WTC11 (cell line): Measurements from ENCODE around the gene ITSN1. TPM values are rescaled to one million over a fixed set of nuclear protein-coding genes. Genes with fewer than 3 reads are reported as not detected.
A peak's percentile ranks its signal among the peaks of the same experiment; 100 is the strongest.

Experiments
- ATAC-seq: fragments of 200-7000 bp; cut with Tn5 transposase; 2 replicates; pipeline ENCODE4 v1.10.0; 2021; ENCODE audit warnings: mild to moderate bottlenecking, moderate library complexity
- CTCF ChIA-PET: fragments of 300-600 bp; sonication (Branson Sonifier 250); formaldehyde crosslinking; loops from one replicate; lab custom pipeline; 2021; ENCODE audit warnings: antibody characterized with exemption; lab: Charles Lee
- POLR2A ChIA-PET: fragments of 350-600 bp; sonication (Branson Sonifier 250); formaldehyde crosslinking; loops from one replicate; lab custom pipeline; 2021; ENCODE audit warnings: antibody characterized with exemption; lab: Charles Lee
- DNase-seq: peaks from one replicate; pipeline ENCODE4 v3.0.0; 2021; ENCODE audit warnings: low spot score
- H3K27ac Mint-ChIP-seq: 2 replicates; pipeline ENCODE4 v1.8.0; 2021; ENCODE audit warnings: mixed read lengths
- H3K27me3 Mint-ChIP-seq: 2 replicates; pipeline ENCODE4 v1.8.0; 2021; ENCODE audit warnings: low read depth, mild to moderate bottlenecking, moderate library complexity, mixed read lengths
- H3K36me3 Mint-ChIP-seq: 2 replicates; pipeline ENCODE4 v1.8.0; 2021; ENCODE audit warnings: mixed read lengths
- H3K4me1 Mint-ChIP-seq: 2 replicates; pipeline ENCODE4 v1.8.0; 2022; ENCODE audit warnings: mixed read lengths
- H3K4me3 Mint-ChIP-seq: 2 replicates; pipeline ENCODE4 v1.8.0; 2021; ENCODE audit warnings: mild to moderate bottlenecking, moderate library complexity, mixed read lengths
- H3K9me3 Mint-ChIP-seq: 2 replicates; pipeline ENCODE4 v1.8.0; 2021; ENCODE audit warnings: mixed read lengths
- ARID4B ChIP-seq: sonication (generic); formaldehyde crosslinking; IDR thresholded peaks from 2 replicates; pipeline ENCODE4 v1.8.0; 2023; ENCODE audit warnings: missing genetic modification reagents, mild to moderate bottlenecking, borderline replicate concordance
- GABPB1 ChIP-seq: sonication (generic); formaldehyde crosslinking; IDR thresholded peaks from 2 replicates; pipeline ENCODE4 v1.8.1; 2023; ENCODE audit warnings: mild to moderate bottlenecking, missing genetic modification reagents
- NR1H2 ChIP-seq: sonication (generic); formaldehyde crosslinking; IDR thresholded peaks from 2 replicates; pipeline ENCODE4 v1.9.0; 2021; ENCODE audit warnings: mild to moderate bottlenecking, moderate library complexity, missing genetic modification reagents
- NR2C2 ChIP-seq: sonication (generic); formaldehyde crosslinking; IDR thresholded peaks from 2 replicates; pipeline ENCODE4 v1.8.0; 2022; ENCODE audit warnings: mild to moderate bottlenecking, missing genetic modification reagents
- PREB ChIP-seq: sonication (generic); formaldehyde crosslinking; IDR thresholded peaks from 2 replicates; pipeline ENCODE4 v1.8.1; 2022; ENCODE audit warnings: mild to moderate bottlenecking, missing genetic modification reagents, moderate library complexity, borderline replicate concordance
- RORB ChIP-seq: fragments of 250-450 bp; sonication (Bioruptor Pico); IDR thresholded peaks from 2 replicates; pipeline ENCODE4 v1.9.0; 2021; ENCODE audit warnings: mild to moderate bottlenecking
- SMAD4 ChIP-seq: sonication (generic); formaldehyde crosslinking; IDR thresholded peaks from 2 replicates; pipeline ENCODE4 v1.8.0; 2022; ENCODE audit warnings: mild to moderate bottlenecking, missing genetic modification reagents
- ZBTB43 ChIP-seq: sonication (generic); formaldehyde crosslinking; IDR thresholded peaks from 2 replicates; pipeline ENCODE4 v1.8.1; 2023; ENCODE audit warnings: mild to moderate bottlenecking, missing genetic modification reagents
- ZNF121 ChIP-seq: sonication (generic); formaldehyde crosslinking; IDR thresholded peaks from 2 replicates; pipeline ENCODE4 v1.8.0; 2023; ENCODE audit warnings: missing genetic modification reagents
- ZNF425 ChIP-seq: fragments of 250-450 bp; sonication (Bioruptor Pico); conservative IDR thresholded peaks from 2 replicates; pipeline ENCODE4 v1.9.0; 2021; ENCODE audit warnings: mild to moderate bottlenecking
- total RNA-seq: library from RNA; stranded (reverse); gene quantifications from 3 replicates; pipeline ENCODE4 v1.2.3, GENCODE V29; 2021
- TF ChIP-seq, protein P1 (sequence below): sonication (generic); formaldehyde crosslinking; conservative IDR thresholded peaks from 2 replicates; pipeline ENCODE4 v1.8.1; 2023; ENCODE audit warnings: mild to moderate bottlenecking, low read depth, missing genetic modification reagents, moderate library complexity
- TF ChIP-seq, protein P2 (sequence below): fragments of 250-450 bp; sonication (Bioruptor Pico); IDR thresholded peaks from 2 replicates; pipeline ENCODE4 v1.8.0; 2021; ENCODE audit warnings: mild to moderate bottlenecking
- TF ChIP-seq, protein P3 (sequence below): fragments of 250-450 bp; sonication (Bioruptor Pico); IDR thresholded peaks from 2 replicates; pipeline ENCODE4 v1.9.0; 2021; ENCODE audit warnings: mild to moderate bottlenecking, borderline replicate concordance
- TF ChIP-seq, protein P4 (sequence below): sonication (generic); formaldehyde crosslinking; IDR thresholded peaks from 2 replicates; pipeline ENCODE4 v1.8.0; 2022; ENCODE audit warnings: mild to moderate bottlenecking, missing genetic modification reagents
- TF ChIP-seq, protein P5 (sequence below): fragments of 250-450 bp; sonication (Bioruptor Pico); IDR thresholded peaks from 2 replicates; pipeline ENCODE4 v2.1.2; 2022; ENCODE audit warnings: mild to moderate bottlenecking, moderate library complexity

The ITSN1 gene
- total RNA-seq, 1 experiment from 2014 or later: 69.6 TPM

DNA sequence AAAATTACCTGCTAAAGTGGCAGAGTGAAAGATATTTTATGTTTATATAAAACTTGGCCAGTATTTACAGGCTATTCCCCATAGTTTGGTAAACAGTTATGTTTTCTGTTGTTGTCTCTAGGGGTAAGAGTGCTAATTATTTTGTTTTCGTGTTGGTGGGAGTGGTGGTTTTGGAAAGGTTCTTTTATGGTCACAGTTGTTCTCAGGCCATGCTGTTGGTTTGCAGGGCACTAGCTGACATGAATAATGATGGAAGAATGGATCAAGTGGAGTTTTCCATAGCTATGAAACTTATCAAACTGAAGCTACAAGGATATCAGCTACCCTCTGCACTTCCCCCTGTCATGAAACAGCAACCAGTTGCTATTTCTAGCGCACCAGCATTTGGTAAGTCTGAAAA lies 92.5 kb downstream of the ITSN1 start:
- Mint-ChIP-seq H3K27ac (peak overlapping the region; percentile 55), H3K4me3 (no peak overlapping the region), H3K36me3 (peaks cover 16% of the 10 kb centered on the region), H3K4me1 (peaks cover 25% of the 10 kb centered on the region), H3K27me3 (no peaks in the 10 kb centered on the region), H3K9me3 (no peaks in the 10 kb centered on the region)
- no peak for DNase-seq
- POLR2A ChIA-PET: interaction anchor here (0.6 to 1.1 kb wide), 2 partner anchors 9 to 1962 kb away, joined by 3 read pairs; no protein-coding TSS in a partner anchor
- ATAC-seq: no peak
- CTCF ChIA-PET: interaction anchor here (1.1 to 1.3 kb wide), 2 partner anchors 129 to 167 kb away, joined by 3 to 6 read pairs; no protein-coding TSS in a partner anchor
- TF ChIP-seq ZBTB43 (CRISPR knock-in tag) (no peak), ZNF121 (CRISPR knock-in tag) (no peak), PREB (CRISPR knock-in tag) (no peak), NR2C2 (CRISPR knock-in tag) (no peak), ZNF425 (CRISPR knock-in tag) (no peak), RORB (no peak), GABPB1 (CRISPR knock-in tag) (no peak), ARID4B (CRISPR knock-in tag) (no peak), SMAD4 (CRISPR knock-in tag) (no peak), NR1H2 (CRISPR knock-in tag) (no peak)
- TF ChIP-seq, protein P1, sequence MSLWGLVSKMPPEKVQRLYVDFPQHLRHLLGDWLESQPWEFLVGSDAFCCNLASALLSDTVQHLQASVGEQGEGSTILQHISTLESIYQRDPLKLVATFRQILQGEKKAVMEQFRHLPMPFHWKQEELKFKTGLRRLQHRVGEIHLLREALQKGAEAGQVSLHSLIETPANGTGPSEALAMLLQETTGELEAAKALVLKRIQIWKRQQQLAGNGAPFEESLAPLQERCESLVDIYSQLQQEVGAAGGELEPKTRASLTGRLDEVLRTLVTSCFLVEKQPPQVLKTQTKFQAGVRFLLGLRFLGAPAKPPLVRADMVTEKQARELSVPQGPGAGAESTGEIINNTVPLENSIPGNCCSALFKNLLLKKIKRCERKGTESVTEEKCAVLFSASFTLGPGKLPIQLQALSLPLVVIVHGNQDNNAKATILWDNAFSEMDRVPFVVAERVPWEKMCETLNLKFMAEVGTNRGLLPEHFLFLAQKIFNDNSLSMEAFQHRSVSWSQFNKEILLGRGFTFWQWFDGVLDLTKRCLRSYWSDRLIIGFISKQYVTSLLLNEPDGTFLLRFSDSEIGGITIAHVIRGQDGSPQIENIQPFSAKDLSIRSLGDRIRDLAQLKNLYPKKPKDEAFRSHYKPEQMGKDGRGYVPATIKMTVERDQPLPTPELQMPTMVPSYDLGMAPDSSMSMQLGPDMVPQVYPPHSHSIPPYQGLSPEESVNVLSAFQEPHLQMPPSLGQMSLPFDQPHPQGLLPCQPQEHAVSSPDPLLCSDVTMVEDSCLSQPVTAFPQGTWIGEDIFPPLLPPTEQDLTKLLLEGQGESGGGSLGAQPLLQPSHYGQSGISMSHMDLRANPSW (CRISPR knock-in tag): no peak
- TF ChIP-seq, protein P2, sequence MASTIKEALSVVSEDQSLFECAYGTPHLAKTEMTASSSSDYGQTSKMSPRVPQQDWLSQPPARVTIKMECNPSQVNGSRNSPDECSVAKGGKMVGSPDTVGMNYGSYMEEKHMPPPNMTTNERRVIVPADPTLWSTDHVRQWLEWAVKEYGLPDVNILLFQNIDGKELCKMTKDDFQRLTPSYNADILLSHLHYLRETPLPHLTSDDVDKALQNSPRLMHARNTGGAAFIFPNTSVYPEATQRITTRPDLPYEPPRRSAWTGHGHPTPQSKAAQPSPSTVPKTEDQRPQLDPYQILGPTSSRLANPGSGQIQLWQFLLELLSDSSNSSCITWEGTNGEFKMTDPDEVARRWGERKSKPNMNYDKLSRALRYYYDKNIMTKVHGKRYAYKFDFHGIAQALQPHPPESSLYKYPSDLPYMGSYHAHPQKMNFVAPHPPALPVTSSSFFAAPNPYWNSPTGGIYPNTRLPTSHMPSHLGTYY (CRISPR knock-in tag): no peak
- TF ChIP-seq, protein P3, sequence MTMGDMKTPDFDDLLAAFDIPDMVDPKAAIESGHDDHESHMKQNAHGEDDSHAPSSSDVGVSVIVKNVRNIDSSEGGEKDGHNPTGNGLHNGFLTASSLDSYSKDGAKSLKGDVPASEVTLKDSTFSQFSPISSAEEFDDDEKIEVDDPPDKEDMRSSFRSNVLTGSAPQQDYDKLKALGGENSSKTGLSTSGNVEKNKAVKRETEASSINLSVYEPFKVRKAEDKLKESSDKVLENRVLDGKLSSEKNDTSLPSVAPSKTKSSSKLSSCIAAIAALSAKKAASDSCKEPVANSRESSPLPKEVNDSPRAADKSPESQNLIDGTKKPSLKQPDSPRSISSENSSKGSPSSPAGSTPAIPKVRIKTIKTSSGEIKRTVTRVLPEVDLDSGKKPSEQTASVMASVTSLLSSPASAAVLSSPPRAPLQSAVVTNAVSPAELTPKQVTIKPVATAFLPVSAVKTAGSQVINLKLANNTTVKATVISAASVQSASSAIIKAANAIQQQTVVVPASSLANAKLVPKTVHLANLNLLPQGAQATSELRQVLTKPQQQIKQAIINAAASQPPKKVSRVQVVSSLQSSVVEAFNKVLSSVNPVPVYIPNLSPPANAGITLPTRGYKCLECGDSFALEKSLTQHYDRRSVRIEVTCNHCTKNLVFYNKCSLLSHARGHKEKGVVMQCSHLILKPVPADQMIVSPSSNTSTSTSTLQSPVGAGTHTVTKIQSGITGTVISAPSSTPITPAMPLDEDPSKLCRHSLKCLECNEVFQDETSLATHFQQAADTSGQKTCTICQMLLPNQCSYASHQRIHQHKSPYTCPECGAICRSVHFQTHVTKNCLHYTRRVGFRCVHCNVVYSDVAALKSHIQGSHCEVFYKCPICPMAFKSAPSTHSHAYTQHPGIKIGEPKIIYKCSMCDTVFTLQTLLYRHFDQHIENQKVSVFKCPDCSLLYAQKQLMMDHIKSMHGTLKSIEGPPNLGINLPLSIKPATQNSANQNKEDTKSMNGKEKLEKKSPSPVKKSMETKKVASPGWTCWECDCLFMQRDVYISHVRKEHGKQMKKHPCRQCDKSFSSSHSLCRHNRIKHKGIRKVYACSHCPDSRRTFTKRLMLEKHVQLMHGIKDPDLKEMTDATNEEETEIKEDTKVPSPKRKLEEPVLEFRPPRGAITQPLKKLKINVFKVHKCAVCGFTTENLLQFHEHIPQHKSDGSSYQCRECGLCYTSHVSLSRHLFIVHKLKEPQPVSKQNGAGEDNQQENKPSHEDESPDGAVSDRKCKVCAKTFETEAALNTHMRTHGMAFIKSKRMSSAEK (CRISPR knock-in tag): no peak
- TF ChIP-seq, protein P4, sequence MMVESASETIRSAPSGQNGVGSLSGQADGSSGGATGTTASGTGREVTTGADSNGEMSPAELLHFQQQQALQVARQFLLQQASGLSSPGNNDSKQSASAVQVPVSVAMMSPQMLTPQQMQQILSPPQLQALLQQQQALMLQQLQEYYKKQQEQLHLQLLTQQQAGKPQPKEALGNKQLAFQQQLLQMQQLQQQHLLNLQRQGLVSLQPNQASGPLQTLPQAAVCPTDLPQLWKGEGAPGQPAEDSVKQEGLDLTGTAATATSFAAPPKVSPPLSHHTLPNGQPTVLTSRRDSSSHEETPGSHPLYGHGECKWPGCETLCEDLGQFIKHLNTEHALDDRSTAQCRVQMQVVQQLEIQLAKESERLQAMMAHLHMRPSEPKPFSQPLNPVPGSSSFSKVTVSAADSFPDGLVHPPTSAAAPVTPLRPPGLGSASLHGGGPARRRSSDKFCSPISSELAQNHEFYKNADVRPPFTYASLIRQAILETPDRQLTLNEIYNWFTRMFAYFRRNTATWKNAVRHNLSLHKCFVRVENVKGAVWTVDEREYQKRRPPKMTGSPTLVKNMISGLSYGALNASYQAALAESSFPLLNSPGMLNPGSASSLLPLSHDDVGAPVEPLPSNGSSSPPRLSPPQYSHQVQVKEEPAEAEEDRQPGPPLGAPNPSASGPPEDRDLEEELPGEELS (CRISPR knock-in tag): no peak
- TF ChIP-seq, protein P5, sequence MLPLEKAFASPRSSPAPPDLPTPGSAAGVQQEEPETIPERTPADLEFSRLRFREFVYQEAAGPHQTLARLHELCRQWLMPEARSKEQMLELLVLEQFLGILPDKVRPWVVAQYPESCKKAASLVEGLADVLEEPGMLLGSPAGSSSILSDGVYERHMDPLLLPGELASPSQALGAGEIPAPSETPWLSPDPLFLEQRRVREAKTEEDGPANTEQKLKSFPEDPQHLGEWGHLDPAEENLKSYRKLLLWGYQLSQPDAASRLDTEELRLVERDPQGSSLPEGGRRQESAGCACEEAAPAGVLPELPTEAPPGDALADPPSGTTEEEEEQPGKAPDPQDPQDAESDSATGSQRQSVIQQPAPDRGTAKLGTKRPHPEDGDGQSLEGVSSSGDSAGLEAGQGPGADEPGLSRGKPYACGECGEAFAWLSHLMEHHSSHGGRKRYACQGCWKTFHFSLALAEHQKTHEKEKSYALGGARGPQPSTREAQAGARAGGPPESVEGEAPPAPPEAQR (CRISPR knock-in tag): no peak
